ENCODE data around the gene LRRC43.
"Not testable (repeated sequence)": the region's sequence is repeated elsewhere in the genome, so short reads cannot be mapped to it uniquely, and the experiment has no call there.

DNA sequence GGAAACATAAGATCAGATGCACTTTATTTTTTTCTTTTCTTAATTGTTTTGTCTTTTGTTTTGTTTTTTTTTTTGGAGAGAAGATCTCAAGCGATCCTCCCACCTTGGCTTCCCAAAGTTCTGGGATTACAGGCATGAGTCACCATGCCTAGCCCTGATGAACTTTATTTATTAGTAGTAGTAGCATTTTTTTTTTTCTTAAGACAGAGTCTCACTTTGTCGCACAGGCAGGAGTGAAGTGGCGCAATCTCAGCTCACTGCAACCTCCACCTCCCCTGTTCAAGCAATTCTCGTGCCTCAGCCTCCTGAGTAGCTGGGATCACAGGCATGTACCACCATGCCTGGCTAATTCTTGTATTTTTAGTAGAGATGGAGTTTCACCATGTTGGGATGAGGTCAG, 6.5 kb upstream of the LRRC43 start:
- TF ChIP-seq, protein P1, sequence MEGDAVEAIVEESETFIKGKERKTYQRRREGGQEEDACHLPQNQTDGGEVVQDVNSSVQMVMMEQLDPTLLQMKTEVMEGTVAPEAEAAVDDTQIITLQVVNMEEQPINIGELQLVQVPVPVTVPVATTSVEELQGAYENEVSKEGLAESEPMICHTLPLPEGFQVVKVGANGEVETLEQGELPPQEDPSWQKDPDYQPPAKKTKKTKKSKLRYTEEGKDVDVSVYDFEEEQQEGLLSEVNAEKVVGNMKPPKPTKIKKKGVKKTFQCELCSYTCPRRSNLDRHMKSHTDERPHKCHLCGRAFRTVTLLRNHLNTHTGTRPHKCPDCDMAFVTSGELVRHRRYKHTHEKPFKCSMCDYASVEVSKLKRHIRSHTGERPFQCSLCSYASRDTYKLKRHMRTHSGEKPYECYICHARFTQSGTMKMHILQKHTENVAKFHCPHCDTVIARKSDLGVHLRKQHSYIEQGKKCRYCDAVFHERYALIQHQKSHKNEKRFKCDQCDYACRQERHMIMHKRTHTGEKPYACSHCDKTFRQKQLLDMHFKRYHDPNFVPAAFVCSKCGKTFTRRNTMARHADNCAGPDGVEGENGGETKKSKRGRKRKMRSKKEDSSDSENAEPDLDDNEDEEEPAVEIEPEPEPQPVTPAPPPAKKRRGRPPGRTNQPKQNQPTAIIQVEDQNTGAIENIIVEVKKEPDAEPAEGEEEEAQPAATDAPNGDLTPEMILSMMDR (IDR thresholded peaks at IDR 0.05 in 8 of 11, conservative IDR thresholded peaks at IDR 0.05 in 3 of 11): not testable (repeated sequence)
- TF ChIP-seq POLR2A (IDR thresholded peaks at IDR 0.05): not testable (repeated sequence)
